ENCODE results near the gene PRKACA.
"Not testable (repeated sequence)": the region's sequence is repeated elsewhere in the genome, so short reads cannot be mapped to it uniquely, and the experiment has no call there.

The PRKACA gene

DNA sequence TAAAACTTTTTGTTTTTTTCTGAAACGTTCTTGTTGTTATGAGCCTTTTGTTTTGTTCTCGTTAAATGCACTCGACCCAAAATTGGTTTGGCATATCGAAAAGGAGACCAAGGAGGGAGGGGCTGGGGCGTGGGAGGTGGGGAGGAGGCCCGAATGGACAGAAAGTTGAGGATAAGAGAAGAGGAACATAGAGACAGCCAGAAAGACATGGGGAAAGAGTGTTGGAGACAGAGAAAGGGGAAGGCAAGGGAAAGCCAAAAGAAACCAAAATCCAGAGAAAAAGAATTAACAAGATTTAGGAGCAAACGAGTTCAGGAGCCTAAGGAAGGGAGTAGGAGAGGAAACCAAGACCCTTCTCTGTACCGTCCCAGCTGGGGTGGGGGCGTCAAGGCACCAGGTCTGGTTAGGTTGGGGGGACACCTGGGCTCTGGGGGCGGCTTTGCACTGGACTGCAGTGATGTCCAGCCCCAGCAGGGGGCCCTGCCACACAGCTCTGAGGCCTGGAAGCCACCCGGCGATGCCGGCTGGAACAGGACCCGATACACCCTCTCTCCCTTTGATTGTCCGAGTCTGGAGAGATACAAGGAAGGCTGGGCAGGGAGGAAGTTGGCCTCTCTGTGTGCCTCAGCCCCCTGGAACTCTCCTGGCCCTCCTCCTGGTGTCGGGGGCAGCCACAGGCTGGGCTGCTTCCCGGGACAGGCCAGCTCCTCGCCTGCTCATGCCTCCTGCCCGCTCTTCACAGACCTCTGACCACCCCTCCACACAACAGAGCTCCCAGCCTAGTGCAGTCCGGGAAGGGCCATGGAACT lies 30.4 kb upstream of the PRKACA start:
- DNase-seq, result peak; percentile 82

DNA sequence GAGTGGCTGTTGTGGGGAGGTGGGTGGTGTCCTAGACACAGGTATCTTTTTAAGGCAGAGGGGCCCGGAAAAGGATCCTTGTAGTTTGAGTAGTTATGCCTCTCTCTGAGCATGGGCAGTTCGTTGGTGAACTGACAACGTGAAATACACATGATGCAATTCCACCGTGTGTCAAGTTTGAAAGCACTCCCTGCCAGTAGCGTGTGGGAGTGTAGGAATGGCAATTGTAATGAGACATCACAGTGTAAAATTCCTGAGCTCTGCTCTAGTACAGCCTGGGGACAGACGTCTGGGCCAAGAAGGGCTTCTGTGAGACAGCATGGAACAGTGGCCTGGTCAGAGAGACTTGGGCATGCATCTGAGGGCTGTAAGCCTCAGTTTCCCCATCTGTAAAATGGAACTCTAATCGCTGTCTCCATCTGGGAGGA lies 29.2 kb upstream of the PRKACA start:
- no peak for DNase-seq

DNA sequence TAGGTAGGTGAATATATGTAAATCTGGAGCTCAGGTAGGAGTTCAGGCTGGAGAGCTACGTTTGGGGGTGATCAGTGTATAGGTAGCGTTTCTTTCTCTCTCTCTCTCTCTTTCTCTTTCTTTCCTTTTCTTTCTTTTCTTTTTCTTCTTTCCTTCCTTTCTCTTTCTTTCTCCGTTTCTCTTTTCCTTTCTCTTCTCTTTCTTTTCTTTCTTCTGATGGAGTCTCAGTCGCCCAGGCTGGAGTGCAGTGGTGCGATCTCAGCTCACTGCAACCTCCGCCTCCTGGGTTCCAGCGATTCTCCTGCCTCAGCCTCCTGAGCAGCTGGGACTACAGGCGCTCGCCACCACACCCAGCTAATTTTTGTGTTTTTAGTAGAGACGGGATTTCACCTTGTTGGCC lies 28.6 kb upstream of the PRKACA start:
- not testable (repeated sequence) for DNase-seq

DNA sequence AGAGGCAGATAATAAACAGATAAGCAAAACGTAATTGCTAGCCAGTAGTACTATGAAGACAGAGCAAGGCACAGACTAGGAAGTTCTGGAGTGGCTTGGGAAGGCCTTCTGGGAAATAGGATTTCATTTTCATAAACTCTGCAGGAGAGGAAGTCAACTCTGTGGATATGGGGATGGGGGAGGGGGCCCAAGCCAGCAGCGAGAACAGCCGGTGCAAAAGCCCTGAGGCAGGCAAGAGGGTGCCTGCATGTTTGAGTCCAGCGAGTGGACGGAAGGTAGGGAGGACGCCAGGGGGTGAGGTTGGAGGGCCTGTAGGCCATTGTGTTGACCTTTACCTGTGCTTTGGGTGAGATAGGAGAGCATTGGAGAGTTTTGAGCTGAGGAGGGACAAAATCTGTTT lies 27.8 kb upstream of the PRKACA start:
- DNase-seq, result no peak

DNA sequence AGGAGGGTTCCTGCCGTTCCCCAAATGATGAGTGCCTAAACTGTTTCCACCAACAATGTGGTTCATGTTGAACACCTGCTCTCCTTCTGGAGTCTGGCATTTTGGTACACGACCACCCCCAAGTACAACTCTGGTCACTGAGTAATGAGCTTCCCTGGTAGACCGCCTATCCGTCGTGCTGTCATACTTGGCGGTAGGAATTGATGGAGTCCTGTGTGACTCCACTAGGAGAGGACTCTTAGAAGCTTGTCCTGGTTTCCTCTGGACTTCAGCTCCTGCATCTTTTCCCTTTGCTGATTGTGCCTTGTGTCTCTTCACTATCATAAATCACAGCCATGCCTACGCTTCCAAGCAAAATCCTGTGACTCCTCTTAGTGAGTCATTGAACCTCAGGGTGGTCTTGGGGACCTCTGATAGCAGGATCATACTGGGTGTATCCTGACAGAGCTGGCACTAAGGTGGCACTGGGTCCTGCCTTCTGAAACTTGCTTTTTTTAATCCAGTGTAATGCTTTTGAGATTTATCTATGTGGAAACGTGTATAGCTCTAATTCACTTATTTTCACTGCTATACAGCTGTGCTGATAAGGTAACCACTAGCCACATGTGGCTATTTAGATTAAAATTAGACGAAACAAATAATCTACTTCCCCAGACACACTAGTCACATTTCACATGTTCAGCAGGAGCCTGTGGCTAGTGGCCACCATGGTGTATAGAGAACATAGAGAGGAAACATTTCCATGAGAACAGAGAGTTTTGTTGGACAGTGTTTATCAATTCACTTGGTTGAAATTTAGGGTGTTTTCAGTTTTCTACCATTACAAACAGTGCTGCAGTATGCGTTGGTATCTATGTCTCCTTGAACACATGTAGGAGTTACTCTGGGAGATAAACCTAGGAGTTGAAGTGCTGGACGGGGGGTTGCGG lies 25.0 kb upstream of the PRKACA start:
- DNase-seq, result no peak

DNA sequence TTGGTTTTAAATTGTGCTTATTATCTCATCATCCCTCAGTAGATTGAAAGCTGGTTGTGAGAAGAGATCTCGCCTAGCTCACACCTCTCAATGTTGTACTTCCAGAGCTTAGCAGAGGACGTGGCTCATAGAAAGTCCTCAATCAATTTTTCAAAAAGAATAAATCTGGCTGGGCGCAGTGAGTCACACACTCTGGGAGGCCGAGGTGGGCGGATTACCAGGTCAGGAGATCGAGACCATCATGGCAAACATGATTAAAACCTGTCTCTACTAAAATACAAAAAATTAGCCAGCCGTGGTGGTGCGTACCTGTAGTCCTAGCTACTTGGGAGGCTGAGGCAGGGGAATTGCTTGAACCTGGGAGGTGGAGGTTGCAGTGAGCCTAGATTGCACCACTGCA lies 23.5 kb upstream of the PRKACA start:
- DNase-seq, result no peak

DNA sequence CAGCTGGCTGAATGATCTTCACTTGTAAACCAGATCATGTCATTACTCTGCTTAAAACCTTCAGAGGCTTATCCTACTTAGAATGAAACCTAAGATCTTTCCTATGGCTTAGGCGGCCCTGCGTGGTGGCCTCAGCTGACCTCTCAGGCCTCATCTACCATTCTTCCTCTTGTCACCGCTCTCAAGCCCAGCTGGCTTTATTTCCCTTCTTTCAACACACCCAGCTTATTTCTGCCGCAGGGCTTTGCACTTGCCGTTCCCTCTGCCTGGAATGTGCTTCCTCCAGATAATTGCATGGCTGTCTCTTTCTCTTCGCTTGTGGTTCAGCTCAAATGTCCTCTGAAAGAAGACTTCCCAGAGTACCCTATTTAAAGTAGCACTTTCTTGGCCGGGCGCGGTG lies 22.4 kb upstream of the PRKACA start:
- no peak for DNase-seq

DNA sequence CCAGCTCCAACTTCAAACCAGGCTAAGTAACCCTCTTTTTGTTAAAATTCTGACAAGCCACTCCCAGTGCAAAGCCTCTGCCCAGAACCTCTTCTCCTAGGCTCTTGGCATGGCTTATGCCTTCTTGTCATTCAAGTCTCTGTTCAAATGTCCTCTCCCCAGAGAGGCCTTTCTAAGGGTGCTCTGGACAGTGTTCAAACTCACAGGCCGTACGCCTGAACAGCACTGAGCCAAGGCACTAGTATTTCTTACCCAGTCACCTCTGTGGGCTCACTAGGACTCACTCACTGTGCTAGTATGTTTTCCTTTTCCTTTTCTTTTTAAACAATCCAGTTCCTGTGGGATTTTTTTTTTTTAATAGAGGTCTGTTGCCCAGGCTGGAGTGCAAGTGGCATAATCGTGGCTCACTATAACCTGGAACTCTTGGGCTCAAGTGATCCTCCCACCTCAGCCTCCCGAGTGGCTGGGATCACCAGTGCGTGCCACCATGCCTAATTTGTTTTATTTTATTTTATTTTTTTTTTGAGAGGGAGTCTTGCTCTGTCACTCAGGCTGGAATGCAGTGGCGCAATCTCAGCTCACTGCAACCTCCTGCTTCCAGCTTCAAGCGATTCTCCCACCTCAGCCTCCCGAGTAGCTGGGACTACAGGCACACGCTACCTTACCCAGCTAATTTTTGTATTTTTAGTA lies 21.2 kb upstream of the PRKACA start:
- DNase-seq, result no peak

DNA sequence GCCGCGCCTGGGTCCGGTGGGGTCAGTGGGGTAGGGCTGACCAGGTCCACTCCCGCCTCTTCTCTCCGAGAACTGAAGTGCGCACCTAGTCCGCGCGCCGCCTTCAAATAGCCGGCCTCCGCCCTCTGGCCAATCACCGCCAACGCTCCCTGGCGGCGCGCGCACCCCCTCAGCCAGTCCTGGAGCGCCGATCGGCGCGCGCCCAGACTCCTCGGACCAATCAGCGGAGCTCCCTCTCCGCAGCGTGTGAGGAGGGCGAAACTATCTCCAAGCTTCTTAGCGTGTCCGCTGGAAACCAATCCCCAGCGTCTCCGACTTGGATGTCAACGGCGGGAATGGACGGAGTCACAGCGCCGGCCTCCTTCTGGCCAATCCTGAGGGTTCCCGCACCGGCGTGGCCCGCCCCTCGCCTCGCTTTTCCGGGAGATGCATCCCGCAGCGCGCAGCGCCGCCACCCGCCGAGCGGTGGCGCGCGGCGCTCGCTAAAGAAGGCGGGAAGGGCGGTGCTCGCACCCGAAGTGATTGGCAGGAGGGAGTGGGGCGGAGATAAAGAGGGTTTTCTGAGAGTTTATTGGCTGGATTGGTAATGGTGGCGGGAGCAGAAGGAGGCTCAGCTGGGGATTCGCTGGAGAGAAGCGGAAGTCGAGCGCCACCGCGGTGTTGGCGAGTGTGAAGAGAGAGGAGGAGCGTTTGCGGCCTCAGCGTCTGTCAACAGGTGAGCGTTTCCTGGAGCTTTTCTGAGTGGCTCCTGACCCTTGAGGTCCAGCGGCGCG lies 19.1 kb upstream of the PRKACA start, which contains the start of gene ASF1B:
Gene ASF1B (minus strand): TSS at position 81 of the 773 bp plus-strand sequence. CDS start 133 bp downstream, outside the sequence.
- DNase-seq, result peak; percentile 99

DNA sequence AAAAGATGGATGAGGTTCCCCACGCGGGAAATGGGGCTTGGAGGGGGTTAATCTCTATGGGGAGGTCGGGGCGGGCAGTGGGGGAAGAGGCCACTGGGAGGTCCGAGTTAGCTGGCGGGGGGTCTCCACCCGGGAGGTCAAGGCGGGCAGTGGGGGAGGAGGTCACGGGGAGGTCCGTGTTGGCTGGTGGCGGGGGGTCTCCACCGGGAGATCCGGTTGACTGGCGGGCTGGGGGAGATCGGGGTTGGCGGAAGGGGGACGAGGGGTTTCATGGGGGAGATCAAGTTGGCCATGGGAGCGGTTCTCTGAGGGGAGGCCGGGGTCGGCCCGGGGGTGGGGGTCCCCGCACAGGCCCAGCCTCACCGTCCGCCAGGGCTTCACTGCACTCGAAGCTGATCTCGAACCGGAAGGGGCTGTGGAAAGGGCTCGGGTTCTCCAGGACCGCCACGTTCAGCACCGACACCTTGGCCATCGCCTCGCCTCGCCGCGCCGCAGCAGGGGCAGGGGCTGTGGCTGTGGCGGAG lies 18.5 kb upstream of the PRKACA start:
- no peak for DNase-seq

DNA sequence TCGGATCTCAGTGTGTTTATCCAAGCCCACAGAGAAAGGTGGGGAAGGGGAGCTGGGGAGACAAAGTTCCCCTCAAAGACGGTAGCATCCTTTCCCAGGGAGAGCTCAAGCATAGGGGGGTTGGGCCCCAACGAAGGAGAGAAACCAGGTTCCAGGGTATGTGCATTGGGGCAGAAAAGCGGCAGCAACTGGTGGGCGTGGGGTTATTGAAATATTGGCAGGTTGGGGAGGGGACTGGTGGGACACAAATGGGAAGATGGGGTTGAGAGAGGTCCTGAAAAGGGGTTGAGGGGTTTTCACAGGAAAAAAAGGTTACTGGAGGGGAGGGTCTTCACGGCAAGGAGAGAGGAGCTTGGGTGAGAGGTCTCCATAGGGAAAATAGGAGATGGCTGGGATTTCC lies 17.8 kb upstream of the PRKACA start:
- no peak for DNase-seq

DNA sequence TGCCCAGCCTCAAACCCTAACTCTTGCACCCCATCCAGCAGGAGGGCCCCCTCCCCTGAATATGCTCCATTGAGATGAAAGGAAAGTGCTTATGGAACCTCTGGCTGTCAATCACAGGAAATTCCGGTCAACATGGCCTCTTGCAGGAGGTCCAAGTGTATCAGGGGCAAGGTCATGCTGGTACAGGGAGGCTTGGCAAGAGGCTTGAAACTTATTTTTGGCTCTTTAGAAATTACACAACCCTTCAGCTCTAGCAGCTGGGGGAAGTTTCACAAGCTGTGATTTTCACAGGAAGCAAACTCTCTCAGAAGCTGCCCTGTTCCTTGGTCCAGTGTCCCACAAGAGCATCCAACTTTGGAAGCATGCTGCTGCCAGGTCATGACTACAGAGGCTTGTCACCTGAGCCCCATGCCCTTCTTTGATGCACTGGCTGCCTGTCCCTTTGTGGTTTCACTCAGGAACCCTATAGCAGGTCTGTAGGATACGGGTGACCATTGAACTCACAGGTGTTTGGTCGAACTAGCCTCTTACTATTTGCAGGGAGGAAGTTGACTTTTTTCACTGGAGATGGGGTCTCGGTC lies 10.5 kb upstream of the PRKACA start:
- no peak for DNase-seq

DNA sequence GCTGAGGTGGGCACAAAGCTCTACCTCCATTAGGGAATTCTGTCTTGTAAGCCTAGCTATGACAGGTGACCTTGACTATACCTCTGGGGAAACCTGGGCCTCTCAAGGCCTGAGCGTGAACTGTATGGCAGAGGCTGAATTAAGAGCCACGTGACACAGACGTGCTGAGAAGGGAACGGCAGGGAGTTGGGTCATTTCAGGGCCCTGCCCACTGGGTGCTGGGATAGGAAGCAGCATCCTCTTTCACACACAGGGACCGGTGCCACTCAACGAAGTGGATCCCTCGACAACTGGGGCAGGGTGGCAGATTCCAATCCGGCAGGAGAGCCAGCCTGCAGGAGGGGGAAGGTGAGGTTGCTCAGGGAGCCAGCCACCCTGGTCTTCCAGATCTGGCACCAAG lies 9.6 kb upstream of the PRKACA start:
- no peak for DNase-seq

DNA sequence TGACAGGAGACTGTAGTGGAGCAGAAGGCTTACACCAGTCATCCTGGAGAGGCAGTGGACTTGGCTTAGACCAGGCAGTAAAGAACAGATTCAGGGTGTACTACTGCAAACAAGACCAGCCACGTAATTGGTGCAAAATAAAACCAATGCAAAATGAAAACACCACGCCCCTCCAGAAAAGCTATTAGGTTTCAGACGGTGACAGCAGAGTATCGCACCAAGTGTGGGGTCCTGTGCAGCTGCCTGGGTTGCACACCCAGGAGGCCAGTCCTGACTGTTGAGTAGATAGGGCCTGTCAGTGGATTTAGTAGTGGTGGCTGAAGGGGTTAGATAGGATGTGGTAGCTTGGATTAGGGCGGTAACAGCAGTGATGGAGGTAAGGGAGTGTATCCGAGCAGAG lies 5.4 kb upstream of the PRKACA start:
- DNase-seq, result no peak

DNA sequence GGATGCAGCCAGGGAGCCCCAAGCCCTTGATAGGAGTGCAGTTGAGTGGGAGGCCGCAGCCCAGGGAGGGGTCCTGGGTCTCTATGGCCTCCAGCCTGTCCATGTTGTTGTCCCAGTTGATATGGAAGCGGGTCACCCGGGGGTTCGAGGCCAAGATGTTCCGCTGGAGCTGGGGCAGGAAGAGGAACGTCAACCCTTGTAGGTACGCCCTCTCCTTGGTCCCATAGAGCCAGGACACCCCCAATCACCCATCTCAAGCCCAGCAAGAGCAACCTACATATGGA lies 2.9 kb upstream of the PRKACA start:
- DNase-seq, result no peak

DNA sequence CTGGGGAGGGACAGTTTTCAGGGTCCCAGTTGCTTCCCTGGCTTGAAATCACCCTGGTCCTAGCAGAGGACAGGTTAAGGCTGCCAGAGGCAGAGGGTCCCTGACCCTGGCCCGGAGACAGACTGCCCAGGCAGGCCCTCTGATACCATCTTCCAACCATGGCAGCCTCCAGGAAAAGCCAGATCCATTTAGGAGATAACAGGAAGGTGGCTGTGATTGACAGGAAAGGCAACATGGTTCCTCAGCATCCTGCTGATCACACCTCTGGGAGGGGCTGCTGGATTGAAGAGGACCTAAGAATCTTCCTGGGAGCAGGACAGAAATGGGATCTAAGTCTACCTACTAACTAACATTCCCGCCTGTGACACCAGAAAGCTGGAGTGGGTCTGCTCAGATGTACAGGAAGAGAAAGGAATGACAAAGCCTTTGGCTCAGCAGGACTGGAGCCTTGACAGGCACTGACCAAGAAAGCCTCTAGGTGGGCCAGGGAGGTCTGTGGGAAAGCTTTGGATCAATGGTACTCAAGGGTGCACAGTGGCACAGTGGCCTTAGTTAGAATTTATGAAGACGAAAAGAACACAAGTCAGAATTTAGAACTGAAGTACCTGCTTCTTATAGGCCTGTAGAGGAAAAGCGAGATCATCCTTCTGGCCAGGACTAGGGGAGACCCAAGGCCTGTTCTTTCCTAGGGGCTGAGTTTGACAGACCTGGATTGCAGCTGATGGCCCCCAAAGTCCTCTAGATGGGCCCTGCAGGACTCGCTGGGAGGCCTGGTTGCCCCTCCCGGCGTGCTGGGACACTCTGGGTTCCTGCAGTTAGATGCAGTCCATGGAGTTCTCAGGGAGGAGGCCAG lies 2.3 kb upstream of the PRKACA start:
- no peak for DNase-seq

DNA sequence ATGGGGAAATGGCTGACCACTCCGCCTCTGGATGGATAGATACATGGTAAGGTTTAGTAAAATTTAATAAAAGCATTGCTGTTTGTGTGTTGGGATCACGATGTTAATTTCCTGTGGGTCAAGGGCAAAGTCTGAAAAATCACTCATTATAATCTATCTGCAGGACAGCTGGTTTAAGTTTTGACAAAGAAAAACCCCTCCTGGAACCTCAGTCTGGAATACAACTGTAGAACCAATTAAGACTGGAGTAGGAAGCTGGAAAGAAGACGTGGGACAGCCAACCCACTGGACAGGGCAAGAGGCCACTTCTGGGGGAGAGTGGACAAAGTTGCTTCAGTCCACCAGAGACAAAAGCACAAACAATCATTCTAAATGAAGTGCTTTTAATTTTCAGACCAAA lies 1.6 kb upstream of the PRKACA start:
- no peak for DNase-seq

DNA sequence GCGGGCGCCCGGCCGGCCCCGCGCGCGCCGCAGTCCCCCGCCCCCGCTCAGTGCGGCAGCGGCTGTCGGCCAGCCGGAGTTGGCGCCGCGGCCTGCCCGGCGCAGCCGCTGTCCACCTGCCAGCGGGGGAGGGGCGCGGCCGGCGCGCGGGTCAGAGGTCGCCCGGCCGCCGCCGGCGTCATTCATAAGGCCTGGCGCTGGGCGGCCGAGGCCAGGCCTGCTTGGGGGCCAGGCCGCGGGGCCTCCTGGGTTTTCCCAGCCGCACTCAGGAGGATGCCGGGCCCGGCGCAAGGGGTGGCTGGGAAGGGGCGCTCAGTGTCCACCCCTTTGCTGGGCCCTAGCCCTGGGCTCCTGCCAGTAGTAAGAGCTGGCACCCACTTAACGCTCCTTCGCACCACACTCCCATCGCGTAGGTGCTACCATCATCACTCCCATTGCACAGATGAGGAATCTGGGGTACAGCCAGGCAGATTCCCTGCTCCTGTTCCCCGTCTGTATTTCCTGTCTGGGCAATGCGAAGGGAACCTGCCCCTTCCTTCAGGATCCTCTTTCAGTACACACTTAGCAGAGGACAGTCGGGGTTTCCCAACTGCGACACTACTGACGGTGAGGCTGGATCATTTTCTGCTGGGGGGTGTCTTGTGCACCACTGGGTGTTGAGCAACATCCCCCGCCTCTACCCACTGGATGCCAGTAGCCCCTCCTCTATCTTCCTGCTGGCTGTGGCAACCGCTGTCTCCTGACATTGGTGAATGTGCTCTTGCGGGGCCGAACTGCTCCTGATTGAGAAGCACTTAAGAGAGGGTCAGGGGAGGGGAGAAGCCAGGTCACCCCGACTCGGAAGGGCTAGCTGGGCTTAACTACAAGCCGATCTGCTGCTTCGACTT lies 846 bp upstream of the PRKACA start:
- peak; percentile 70 for DNase-seq

DNA sequence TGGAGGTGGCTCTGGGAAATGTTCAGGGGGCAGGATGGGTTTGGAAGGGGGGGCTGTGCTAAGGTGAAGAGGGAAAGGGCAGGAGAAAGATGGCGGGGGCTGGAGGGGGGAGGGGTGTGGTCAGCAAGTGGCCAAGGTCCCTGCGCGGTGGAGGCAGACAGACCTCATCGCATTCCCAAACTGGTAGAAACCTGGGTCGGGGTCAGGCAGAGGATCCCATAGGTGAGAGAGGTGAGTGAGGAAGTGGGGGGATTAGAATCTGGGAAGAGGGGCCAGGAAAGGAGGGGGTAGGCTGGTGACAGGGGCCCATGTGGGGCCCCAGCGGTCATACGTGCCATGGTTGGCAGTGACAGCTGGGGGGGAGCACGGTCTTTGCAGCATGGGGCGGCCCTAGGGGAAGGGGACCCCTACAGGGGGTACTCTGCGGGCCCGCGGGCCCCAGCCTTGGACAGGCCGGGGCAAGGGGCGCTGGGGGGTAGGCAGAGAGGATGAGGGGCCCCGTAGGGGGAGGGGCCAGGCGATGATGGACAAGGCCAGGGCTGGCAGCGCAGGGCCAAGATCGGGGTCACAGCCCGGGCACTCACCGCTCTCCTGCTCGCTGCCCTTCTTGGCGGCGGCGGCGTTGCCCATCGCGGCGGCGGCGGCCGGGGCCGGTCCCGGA lies 514 bp downstream of the PRKACA start:
- DNase-seq, result peak; percentile 72

DNA sequence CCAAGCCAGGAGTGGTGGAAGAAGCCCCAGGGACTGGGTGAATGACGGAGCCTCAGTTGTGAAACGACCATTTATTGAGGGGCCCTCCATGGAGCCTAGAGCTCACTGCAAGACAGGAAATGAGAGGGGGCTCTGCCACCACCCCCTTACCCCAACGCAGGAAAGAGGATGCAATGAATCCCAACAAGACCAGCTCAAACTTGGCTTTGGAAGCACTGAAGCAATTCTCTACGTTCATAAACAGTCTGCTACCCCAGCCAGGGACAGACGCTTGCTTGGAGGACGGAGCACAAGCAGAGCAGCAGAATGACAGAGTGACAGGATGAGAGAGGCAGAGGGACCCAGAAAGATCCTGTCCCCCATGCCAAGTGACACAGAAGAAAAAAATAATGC lies 1.0 kb downstream of the PRKACA start:
- no peak for DNase-seq
